GM12801 (cell line): ENCODE results near the gene EXOC7.

Experiments used
- CTCF ChIP-seq: IDR thresholded peaks from one replicate; pipeline ENCODE4 v1.5.1; 2011; ENCODE audit warnings: control low read depth; ENCODE audit not compliant: insufficient read length; ENCODE audit errors: extremely low read depth

The EXOC7 gene

GRCh38 chr17:76086384-76086783 is 17.2 kb downstream of the EXOC7 start:
- TF ChIP-seq CTCF: no peak

- TF ChIP-seq CTCF: no peak
Observed at GRCh38 chr17:76085731-76086366, 17.7 kb downstream of the EXOC7 start.

- TF ChIP-seq CTCF: no peak
Observed at GRCh38 chr17:76085066-76085730, 18.4 kb downstream of the EXOC7 start.

- no peak for TF ChIP-seq CTCF
Observed at GRCh38 chr17:76083536-76084182, 19.9 kb downstream of the EXOC7 start.

GRCh38 chr17:76082326-76083251 is 21.0 kb downstream of the EXOC7 start:
- TF ChIP-seq CTCF: no peak

- no peak for TF ChIP-seq CTCF
Observed at GRCh38 chr17:76081295-76082210, 22.0 kb downstream of the EXOC7 start.
